Measurements from ENCODE around the gene GAS1.

GAS1 gene

DNA sequence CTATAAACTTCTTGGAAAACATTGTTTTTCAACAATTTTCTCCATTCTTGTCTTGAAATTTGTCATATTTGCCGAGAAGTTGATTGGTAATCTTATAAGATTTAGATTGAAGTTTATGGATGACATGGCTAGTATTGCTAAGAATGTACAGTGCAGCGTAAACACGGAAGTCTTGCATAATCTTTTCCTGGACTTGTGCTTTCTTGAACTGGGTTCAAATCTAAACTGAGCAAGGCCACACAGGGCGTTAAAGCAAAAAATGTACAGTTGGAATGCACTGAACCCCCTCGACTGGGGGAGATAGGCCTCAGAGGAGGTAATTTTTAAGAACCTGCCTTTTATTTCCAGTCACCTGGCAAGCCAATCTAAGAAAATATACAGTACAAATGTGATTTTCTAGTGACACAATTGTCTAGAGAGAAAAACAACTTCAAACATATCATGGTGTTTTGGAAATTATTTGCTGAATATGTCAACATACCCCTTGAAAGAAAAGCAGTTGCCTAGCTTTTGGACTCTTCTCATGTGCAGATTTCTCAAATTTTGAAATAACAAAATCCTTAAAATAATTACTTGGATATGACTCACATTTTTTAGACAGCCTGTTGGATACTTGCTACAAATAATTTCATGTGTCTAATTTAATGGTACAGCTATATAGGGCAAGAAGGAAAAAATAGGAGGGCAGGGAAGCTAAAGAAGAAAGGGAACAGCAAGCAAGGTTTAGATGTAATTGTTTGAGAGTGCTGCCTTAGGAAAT, 18.5 kb upstream of the GAS1 start:
- no peak for DNase-seq (ENCODE audit: low read depth in 2 of 3, low spot score in 1 of 3)

GRCh38 chr9:86962692-86963091, 15.4 kb upstream of the GAS1 start:
- DNase-seq (ENCODE audit: low read depth in 2 of 3, low spot score in 1 of 3): no peak

GRCh38 chr9:86960938-86961337, 13.6 kb upstream of the GAS1 start:
- DNase-seq (ENCODE audit: low read depth in 2 of 3, low spot score in 1 of 3): no peak

DNA sequence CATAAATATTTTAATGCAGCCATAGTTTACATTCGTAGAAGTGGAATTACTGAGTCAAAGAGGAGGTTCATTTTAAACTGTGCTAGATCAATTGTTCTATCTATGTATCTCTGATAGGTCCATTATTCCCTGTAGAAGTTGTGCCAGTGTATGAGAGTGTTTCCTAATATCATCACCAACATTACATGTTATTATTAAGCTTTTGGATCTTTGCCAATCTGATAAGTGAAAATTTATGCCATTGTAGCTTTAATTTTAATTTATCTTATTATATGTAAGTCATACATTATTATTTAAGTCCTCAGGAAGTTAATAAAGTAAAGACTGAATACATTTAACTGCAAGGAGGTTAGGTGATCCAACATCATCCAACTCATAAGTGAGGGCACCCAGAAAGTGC, 10.9 kb upstream of the GAS1 start:
- no peak for DNase-seq (ENCODE audit: low read depth in 2 of 3, low spot score in 1 of 3)

DNA sequence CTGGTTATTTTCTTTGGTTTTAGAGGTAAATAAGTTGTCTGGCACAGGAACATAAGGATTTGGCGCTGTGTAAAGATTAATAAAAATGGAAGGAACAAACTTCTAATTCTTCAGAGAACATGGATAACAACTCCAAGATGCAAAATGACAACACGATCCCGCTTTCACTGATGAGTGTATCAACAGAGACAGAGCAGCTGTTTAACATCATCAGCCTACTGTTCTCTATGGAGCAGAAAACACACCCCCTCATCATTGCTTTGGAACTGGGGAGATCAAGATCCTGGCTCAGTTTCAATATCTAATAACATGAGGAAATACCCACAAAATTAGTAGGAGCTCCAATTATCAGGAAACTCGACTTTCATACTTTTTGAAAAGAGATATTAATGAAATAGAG, 8.3 kb upstream of the GAS1 start:
- DNase-seq (ENCODE audit: low read depth in 2 of 3, low spot score in 1 of 3): no peak

DNA sequence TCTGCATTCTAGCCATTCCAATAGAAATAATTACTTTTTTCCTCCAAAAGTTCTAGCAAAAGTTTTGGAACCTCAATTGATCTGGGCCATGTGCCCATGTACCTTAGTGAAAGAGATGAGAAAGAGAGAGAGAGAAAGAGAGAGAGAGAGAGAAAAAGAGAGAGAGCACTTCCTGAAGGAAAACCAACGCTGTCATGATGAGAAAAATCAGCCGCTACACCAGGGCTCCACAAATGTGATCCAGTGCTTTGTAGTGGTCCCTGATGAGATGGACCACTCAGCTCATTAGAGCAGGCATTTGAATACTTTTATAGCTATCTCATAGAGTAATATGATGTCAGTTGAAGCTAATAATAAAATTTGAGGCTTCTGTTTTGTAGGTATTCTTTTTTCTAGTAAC, 7.7 kb upstream of the GAS1 start:
- DNase-seq (ENCODE audit: low read depth in 2 of 3, low spot score in 1 of 3): no peak

GRCh38 chr9:86953181-86953580, 5.9 kb upstream of the GAS1 start:
- DNase-seq (ENCODE audit: low read depth in 2 of 3, low spot score in 1 of 3): no peak

DNA sequence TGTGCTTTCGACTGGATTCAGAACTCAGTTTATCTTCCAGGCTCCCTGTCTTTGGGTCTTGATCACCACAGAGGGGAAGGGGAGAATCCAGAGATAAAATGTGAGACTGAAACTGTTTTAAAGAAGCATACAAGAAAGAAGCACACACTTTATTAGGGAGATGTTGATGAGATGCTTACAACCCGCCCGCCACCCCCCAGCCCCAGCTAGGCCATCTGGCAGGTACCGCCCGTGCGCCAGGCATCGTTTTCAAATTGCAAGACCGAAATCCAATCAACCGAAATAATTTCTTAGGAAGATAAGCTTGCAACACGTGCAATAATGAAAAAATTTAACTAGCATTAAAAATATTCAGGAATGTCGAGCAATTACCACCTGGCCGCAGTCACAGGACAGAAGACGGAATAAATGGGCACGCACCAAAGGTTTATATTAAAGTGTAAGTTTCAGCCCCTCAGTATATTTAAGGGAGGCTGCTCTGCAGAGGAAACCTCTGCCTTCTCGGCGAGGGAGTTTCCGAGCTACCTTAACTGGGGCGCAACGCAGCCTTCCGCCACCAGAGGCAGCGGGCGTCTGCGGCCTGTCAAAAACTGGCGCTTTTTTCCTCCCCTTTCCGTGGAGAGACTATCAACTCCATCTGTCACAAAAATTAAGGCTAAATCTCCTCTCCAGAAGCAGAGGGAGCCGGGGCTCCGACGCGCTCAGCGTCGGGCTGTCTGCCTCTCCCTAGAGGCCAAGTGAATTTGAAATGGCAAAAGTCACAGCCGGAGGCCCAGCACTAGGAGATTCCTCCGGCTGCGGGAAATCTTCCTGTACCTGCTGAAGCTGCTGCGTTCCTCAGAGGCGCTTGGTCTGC, 996 bp upstream of the GAS1 start:
- peak; percentile 45 to 66 (median 64) for DNase-seq (ENCODE audit: low read depth in 2 of 3, low spot score in 1 of 3)

DNA sequence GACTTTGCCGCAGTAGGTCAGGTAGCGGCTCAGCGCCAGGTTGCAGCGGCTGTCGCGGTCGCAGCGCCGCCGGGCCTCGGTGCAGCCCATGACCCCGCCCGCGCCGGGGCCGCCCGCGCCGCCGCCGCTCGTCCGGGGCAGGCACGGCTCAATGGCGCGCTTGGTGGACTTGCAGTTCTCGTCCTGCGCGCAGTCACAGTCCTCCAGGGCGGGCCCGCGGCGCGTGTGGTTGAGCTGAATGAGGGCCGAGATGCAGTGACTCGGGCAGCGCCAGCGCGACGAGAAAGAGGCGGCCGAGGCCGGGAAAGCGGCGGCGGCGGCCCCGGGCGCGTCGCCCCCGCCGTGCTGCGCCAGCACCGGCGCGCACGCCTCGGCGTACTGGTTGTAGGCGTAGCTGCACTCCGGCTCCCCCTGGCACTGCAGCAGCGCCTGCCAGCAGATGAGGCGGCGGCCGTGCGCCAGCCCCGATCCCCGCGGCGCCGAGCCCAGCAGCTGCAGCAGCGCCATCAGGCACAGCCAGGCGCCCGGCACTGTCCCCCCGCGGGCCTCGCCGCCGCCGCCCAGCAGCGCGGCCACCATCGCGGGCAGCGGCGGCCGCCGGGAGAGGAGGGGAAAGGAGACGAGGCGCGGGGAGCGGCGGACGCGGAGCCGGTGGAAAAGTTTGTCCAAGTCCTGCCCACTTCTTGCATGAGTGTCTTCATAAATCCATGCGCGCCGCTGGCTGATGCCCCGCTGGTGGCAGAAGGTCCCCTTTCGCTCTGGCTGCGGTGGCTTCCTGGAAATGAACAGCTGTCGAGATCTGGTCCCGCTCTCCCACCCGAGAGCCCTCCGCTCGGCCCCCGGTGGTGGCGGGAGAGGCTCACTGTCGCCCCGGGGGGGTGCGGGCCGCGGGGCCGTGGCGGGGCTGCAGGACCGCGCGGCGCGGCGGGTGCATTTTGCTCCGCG, 833 bp downstream of the GAS1 start:
- peak; percentile 25 to 45 (median 32) for DNase-seq (ENCODE audit: low read depth in 2 of 3, low spot score in 1 of 3)

DNA sequence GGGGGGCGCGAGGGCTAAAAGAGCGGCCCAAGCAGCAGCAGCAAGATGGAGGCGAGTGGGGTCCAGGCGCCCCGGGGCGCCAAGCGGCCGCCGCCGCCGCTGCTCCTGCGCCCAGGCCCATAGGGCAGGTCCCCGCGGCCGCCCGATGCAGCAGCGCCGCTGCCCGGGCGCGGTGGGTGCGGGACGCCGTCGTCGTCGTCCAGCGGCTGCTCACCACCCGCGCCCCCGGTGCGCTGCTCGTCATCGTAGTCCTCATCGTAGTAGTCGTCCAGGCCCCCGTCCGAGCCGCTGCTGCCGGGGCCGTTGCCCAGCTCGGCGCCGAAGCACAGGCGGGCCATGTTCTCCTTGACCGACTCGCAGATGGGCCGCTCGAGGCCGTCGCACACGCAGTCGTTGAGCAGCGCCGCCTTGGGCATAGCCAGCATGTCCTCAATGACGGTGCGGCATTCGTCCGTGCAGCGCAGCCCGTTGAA, 1.5 kb downstream of the GAS1 start:
- peak in 2 of 3 donors; percentile 5 for DNase-seq (ENCODE audit: low read depth in 2 of 3, low spot score in 1 of 3)

GRCh38 chr9:86944796-86945727, 2.2 kb downstream of the GAS1 start:
- no peak for DNase-seq (ENCODE audit: low read depth in 2 of 3, low spot score in 1 of 3)

- no peak for DNase-seq (ENCODE audit: low read depth in 2 of 3, low spot score in 1 of 3)
Measured at GRCh38 chr9:86943201-86944113, 3.8 kb downstream of the GAS1 start.

DNA sequence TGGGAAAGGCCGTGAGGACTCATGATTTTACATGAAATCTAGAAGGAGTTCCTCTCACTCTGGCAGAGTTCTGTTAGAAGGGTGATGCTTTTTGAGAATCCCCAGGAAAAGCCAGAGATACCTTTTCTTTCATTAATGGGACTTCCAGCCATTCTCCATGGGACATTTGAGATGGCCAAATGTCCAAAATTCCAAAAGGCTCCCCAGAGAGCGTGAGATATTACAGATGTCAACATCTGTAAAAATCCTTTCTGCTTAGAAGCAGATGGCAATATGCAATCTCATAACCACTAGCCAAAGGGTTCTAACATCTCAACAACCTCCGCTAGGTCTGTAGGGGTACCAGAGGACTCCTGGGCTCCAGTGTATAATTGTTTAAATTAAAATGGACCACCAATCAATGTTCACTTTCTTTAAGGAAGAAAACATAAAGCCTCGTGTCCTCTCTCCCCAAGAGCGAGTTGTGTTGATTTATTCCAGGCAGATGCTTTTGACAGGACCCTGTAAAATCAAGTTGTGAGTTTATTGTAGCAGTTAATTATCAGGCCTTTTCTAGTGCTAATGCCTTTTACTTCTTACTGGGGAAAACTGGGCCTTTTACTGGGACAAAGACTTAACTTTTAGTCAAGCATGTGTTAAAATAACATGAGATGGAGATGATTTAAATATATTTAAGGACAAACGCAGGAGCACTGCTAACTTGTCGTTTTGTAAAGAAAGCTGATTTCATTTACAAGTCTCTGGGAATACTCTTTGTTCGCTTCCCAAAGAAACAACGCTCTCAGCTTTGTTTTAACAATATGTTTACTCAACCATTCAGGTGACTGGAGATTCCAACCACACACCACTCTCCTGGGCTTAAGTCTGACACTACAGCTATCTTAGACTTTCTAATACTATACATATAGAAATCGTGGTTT, 4.8 kb downstream of the GAS1 start:
- no peak for DNase-seq (ENCODE audit: low read depth in 2 of 3, low spot score in 1 of 3)

DNA sequence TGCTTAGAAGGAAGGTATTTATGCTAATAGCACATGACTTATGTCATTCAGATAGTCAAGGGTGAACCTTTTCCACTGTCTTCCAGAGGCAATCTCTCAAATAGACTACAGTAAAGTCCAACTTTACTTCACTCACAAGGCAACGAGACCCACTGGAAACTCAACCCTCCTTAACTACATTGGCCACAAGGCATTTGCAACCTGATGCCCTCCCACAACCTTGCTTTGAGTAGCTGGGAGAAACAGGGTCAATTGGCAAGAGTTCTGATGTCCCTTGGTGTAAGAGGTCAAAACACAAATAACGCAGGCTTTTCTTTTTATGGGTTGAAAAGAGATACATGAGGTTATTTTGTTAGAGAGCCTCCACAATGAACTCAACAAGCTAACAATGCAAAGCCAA, 6.1 kb downstream of the GAS1 start:
- DNase-seq (ENCODE audit: low read depth in 2 of 3, low spot score in 1 of 3): no peak

DNA sequence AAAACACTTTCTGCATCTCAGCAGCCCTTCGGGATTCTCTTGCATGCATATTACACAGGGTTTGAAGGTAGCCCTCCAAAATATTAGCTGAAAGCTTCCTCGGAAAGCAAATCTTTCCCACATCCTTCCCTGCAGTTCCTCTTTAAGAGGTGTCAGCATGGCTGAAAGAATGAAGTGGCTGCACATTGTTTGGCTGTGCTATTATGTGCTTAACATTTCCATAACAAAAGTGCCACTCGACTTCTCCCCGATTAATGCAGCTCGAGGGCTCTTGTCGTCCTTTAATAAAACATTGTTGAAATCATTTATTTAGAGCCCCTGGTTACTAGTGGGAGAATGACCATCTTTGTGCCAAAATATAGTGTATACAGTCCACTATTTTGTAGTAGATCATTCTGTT, 6.5 kb downstream of the GAS1 start:
- no peak for DNase-seq (ENCODE audit: low read depth in 2 of 3, low spot score in 1 of 3)

GRCh38 chr9:86939891-86940290, 7.4 kb downstream of the GAS1 start:
- no peak for DNase-seq (ENCODE audit: low read depth in 2 of 3, low spot score in 1 of 3)

DNA sequence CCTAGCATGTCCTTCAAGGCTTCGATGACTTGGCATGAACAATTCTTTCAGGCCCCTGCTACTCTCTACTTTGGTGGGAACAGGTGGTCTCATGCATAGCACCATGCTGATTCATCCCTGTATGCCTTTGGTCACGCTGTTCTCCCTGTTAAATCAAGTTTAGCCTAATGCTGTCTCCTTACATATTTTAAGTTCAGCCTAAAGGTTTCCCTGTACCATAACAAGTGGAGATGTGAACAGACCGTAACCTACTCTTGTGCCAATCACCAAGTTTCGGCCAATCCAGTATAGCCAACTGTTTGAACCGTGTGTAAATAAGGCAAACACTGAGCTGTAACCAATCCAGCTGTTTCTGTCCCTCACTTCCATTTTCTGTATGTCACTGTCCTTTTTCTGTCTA, 8.0 kb downstream of the GAS1 start:
- DNase-seq (ENCODE audit: low read depth in 2 of 3, low spot score in 1 of 3): no peak

GRCh38 chr9:86938780-86939179, 8.5 kb downstream of the GAS1 start:
- no peak for DNase-seq (ENCODE audit: low read depth in 2 of 3, low spot score in 1 of 3)

Measured in stimulated activated CD4-positive, alpha-beta T cell treated with anti-CD3 and anti-CD28 coated beads, Interleukin-12 subunit alpha, Interleukin-12 subunit beta, amount 100 ng/mL, for 48 hours (primary cell).